Lung (tissue), 12 donors: Measurements from ENCODE around the gene ASTE1. TPM values are rescaled to one million over a fixed set of nuclear protein-coding genes. Genes with fewer than 3 reads are reported as not detected.

Experiments used
- ATAC-seq: fragments of 200-7000 bp; cut with Tn5 transposase; one replicate; pipeline ENCODE4 v1.9.1; 2020; ENCODE audit warnings: moderate number of reproducible peaks; ENCODE audit not compliant: insufficient read depth, low FRiP score
- DNase-seq, 3 donors: peaks; one replicate each; pipeline ENCODE4 v3.0.0-alpha.2; 2013 to 2017
- H3K27ac ChIP-seq, 2 donors: one replicate each; pipeline ENCODE4 v1.5.1; 2013; ENCODE audit warnings: mild to moderate bottlenecking in 2 of 2, moderate library complexity in 2 of 2, control low read depth in 1 of 2, inconsistent platforms in 1 of 2, low read depth in 1 of 2, low read length in 1 of 2
- H3K27me3 ChIP-seq, 3 donors: one replicate each; pipeline ENCODE4 v1.5.1; 2013; ENCODE audit warnings: low read length in 2 of 3; ENCODE audit not compliant: control insufficient read depth in 3 of 3, insufficient read depth in 3 of 3
- H3K36me3 ChIP-seq, 4 donors: one replicate each; pipeline ENCODE4 v1.5.1; 2013; ENCODE audit warnings: low read length in 4 of 4, mild to moderate bottlenecking in 1 of 4, moderate library complexity in 1 of 4; ENCODE audit not compliant: control insufficient read depth in 4 of 4, insufficient read depth in 4 of 4
- H3K4me1 ChIP-seq, 5 donors: one replicate each; pipeline ENCODE4 v1.5.1; 2013; ENCODE audit warnings: low read length in 5 of 5, mild to moderate bottlenecking in 2 of 5, moderate library complexity in 1 of 5; ENCODE audit not compliant: control insufficient read depth in 5 of 5, insufficient read depth in 5 of 5
- H3K4me3 ChIP-seq: one replicate; pipeline ENCODE4 v1.5.1; 2013; ENCODE audit warnings: mild to moderate bottlenecking, control low read depth, moderate library complexity
- H3K9ac ChIP-seq, 2 donors: one replicate each; pipeline ENCODE4 v1.5.1; 2013; ENCODE audit warnings: low read length in 2 of 2, control low read depth in 1 of 2; ENCODE audit not compliant: insufficient read depth in 1 of 2
- H3K9me3 ChIP-seq, 4 donors: one replicate each; pipeline ENCODE4 v1.5.1; 2013; ENCODE audit warnings: low read length in 3 of 4, mild to moderate bottlenecking in 1 of 4, moderate library complexity in 1 of 4; ENCODE audit not compliant: control insufficient read depth in 4 of 4, insufficient read depth in 3 of 4
- WGBS, 2 donors: extraction: QIAGEN DNeasy Blood & Tissue Kit; methylation state at CpG; one replicate each; pipeline ENCODE4 v1.1.7; 2013; 5-methylcytosine and 5-hydroxymethylcytosine counted together
- polyA plus RNA-seq, 2 donors: library from polyadenylated mRNA; stranded (reverse); fragments of 200-250 nt; gene quantifications; one replicate each; pipeline ENCODE4 v1.2.1, GENCODE V29; 2013
- total RNA-seq, 2 donors: library from RNA; depleted of rRNA in 1 of 2; stranded (reverse); fragments of >200 nt in 1 of 2; gene quantifications; one replicate each; pipeline ENCODE4 v1.2.1, GENCODE V29; 2014 to 2021
- TF ChIP-seq, protein P1 (sequence below): IDR thresholded peaks from 2 replicates; pipeline ENCODE4 v1.5.1; 2012; ENCODE audit warnings: mild to moderate bottlenecking; ENCODE audit errors: control extremely low read depth, extremely low read depth
- donor health status: control.
- donor health status: control.
- donor health status: Bipolar disorder and iron deficiency.
- donor health status: healthy.
- donor health status: DM: yes; HTN: yes; CAD: no.

Gene ASTE1
- total and polyA plus RNA-seq, 4 donors, result 2.3 to 7.2 (median 4.9) TPM

DNA sequence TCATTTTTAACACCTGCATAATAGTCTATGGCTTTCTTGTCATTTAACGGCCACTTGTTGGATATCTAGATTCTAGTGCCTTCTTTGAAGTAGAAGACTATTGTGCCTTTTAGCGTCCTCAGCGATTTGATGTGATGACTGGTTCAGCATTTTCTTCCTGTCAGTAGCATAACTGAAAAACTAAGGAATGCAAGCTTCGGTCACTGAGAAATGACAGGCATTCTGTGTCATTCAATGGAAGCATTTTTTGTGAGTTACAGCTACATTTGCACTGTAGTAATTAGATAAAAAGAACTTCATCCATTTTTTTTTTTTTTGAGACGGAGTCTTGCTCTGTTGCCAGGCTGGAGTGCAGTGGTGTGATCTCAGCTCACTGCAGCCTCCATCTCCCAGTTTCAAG lies 10.4 kb upstream of the ASTE1 start:
- no peak overlapping the region for H3K9ac ChIP-seq
- DNase-seq (no peak), ATAC-seq (no peak)
- peaks cover 0 to 2% (median 0%) of the 10 kb centered on the region in 4 donors for H3K9me3 ChIP-seq
- H3K4me1 ChIP-seq, result no peaks in the 10 kb centered on the region
- whole genome bisulfite sequencing, 2 donors, result 92 to 94% methylated on average over 5 of the region's 5 CpGs
- H3K36me3 ChIP-seq, result peaks cover 0 to 2% (median 0%) of the 10 kb centered on the region in 4 donors
- H3K27me3 ChIP-seq, result no peaks in the 10 kb centered on the region
- H3K4me3 ChIP-seq, result no peak overlapping the region
- TF ChIP-seq, protein P1, sequence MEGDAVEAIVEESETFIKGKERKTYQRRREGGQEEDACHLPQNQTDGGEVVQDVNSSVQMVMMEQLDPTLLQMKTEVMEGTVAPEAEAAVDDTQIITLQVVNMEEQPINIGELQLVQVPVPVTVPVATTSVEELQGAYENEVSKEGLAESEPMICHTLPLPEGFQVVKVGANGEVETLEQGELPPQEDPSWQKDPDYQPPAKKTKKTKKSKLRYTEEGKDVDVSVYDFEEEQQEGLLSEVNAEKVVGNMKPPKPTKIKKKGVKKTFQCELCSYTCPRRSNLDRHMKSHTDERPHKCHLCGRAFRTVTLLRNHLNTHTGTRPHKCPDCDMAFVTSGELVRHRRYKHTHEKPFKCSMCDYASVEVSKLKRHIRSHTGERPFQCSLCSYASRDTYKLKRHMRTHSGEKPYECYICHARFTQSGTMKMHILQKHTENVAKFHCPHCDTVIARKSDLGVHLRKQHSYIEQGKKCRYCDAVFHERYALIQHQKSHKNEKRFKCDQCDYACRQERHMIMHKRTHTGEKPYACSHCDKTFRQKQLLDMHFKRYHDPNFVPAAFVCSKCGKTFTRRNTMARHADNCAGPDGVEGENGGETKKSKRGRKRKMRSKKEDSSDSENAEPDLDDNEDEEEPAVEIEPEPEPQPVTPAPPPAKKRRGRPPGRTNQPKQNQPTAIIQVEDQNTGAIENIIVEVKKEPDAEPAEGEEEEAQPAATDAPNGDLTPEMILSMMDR, result no peak
- no peak overlapping the region for H3K27ac ChIP-seq

DNA sequence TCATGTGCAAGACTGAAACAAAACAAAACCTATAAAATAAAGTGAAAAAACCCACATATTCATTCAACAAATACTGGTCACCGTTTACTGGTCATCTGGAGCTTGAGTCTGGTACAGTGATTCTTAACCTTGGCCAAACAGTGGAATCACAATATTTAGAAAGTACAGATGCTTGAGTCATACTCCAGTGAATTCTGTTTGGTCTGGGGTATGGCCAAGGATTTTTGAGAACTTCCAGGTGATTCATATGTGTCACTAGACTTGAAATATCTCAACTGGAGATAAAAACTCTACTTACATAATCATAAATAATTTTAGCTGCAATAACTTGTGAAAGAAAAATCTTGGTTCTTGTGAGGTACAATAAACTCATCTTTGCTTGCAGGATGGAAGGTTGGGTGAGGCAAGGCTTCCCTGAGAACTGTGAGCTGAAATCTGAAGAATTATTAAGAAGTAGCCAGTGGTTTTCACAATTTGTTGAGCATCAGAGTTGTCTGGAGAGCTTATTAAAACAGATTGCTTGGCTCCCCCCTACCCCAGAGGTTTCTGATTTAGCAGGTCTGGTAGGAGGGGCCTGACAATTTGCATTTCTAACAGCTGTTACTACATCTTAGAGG lies 9.7 kb upstream of the ASTE1 start:
- H3K4me1 ChIP-seq, result no peaks in the 10 kb centered on the region
- ATAC-seq (peak; percentile 27), DNase-seq (no peak)
- peaks cover 0 to 2% (median 0%) of the 10 kb centered on the region in 4 donors for H3K36me3 ChIP-seq
- TF ChIP-seq, protein P1, result no peak
- no peaks in the 10 kb centered on the region for H3K27me3 ChIP-seq
- no peaks in the 10 kb centered on the region for H3K9me3 ChIP-seq
- H3K9ac ChIP-seq, result no peak overlapping the region
- no peak overlapping the region for H3K4me3 ChIP-seq
- 31 to 84% methylated on average over 1 of the region's 1 CpG for WGBS, 2 donors
- no peak overlapping the region for H3K27ac ChIP-seq

DNA sequence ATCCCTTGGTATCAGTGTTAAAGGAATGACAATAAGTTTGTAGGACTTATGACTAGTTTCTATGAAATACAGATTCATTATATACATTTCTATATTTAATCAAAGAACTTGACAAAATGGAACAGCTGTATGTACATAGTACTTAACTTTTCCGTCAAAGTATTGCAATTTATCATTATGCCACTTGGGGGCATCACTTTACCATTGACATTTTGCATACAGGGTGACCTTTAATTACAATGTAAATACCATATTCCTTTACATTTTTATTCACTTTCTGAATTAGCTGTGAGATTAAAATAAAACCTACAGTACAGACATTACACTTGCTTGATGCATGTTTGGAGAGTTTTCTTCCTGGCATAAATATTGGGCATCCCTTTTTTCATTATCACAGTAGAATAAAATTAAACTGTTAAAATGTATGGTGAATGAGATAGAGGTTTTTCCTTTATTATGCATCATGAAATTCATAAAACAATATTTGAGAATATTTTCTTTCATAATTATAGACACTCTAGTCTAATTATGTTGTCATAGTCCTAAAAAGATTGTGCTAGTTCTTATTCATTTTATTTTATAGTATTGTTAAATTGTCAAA lies 7.0 kb upstream of the ASTE1 start:
- Histone ChIP-seq H3K9me3 (no peaks in the 10 kb centered on the region), H3K4me3 (no peak overlapping the region), H3K36me3 (peaks cover 0 to 2% (median 0%) of the 10 kb centered on the region in 4 donors), H3K9ac (no peak overlapping the region), H3K4me1 (no peaks in the 10 kb centered on the region), H3K27me3 (no peaks in the 10 kb centered on the region), H3K27ac (no peak overlapping the region)
- WGBS, 2 donors, result 7% methylated on average over 1 of the region's 1 CpG
- peak in 2 of 3 donors; percentile 63 to 68 for DNase-seq
- no peak for ATAC-seq
- TF ChIP-seq, protein P1, result peak; percentile 60

DNA sequence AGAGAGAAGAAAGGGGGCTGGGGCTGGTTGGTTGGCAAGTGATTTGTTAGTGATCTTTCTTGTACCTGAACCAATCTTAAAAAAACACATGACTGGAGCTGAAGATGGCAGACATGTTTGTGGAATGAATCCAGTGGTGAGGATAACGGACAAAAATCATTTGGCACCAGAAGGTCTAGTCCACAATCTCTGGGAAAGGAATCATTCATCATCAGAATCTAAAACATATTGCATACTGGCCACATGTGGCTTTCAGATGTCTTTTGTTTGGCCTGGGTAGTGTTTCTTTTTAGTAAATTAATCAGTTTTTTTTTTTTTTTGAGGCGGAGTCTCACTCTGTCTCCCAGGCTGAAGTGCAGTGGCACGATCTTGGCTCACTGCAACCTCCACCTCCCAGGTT lies 5.0 kb upstream of the ASTE1 start:
- 69 to 91% methylated on average over 3 of the region's 3 CpGs for WGBS, 2 donors

More for the DNA sequence above, 5.0 kb upstream of the ASTE1 start:
- peaks cover 0 to 2% (median 0%) of the 10 kb centered on the region in 4 donors for H3K36me3 ChIP-seq
- H3K27me3 ChIP-seq, result no peaks in the 10 kb centered on the region
- ATAC-seq (no peak), DNase-seq (no peak)
- H3K27ac ChIP-seq, result no peak overlapping the region
- H3K9me3 ChIP-seq, result no peaks in the 10 kb centered on the region
- no peak overlapping the region for H3K4me3 ChIP-seq
- peaks cover 0 to 7% (median 0%) of the 10 kb centered on the region in 5 donors for H3K4me1 ChIP-seq
- TF ChIP-seq, protein P1, result no peak
- no peak overlapping the region for H3K9ac ChIP-seq
